Liver (tissue), 9 donors: Measurements from ENCODE around the gene DESI1. TPM values are rescaled to one million over a fixed set of nuclear protein-coding genes. Genes with fewer than 3 reads are reported as not detected.
A peak's percentile ranks its signal among the peaks of the same experiment; 100 is the strongest.
"Not testable (repeated sequence)": the region's sequence is repeated elsewhere in the genome, so short reads cannot be mapped to it uniquely, and the experiment has no call there.

Experiments used
- DNase-seq: peaks from one replicate; pipeline ENCODE4 v3.0.0-alpha.2; 2017; ENCODE audit warnings: low spot score
- H3K27ac ChIP-seq, 2 donors: one replicate each; pipeline ENCODE4 v1.7.0; 2013; ENCODE audit warnings: inconsistent platforms in 2 of 2, low read length in 2 of 2, control low read depth in 1 of 2, low read depth in 1 of 2, mild to moderate bottlenecking in 1 of 2
- H3K27me3 ChIP-seq, 4 donors: one replicate each; pipeline versions ENCODE4 v1.6.1 to v1.7.0; 2013; ENCODE audit warnings: low read length in 3 of 4, inconsistent platforms in 1 of 4, mild to moderate bottlenecking in 1 of 4, moderate library complexity in 1 of 4; ENCODE audit not compliant: control insufficient read depth in 4 of 4, insufficient read depth in 4 of 4
- H3K36me3 ChIP-seq, 4 donors: one replicate each; pipeline versions ENCODE4 v1.6.1 to v1.7.0; 2013; ENCODE audit warnings: low read length in 3 of 4, mild to moderate bottlenecking in 3 of 4, low read depth in 1 of 4, moderate library complexity in 1 of 4; ENCODE audit not compliant: control insufficient read depth in 4 of 4, insufficient read depth in 3 of 4
- H3K4me1 ChIP-seq, 4 donors: one replicate each; pipeline versions ENCODE4 v1.6.1 to v1.7.0; 2013; ENCODE audit warnings: low read length in 3 of 4, mild to moderate bottlenecking in 3 of 4, moderate library complexity in 1 of 4; ENCODE audit not compliant: control insufficient read depth in 4 of 4, insufficient read depth in 4 of 4
- H3K4me3 ChIP-seq, 3 donors: one replicate each; pipeline versions ENCODE4 v1.6.1 to v1.7.0; 2013; ENCODE audit warnings: low read length in 3 of 3, control low read depth in 1 of 3, low read depth in 1 of 3, mild to moderate bottlenecking in 1 of 3
- H3K9ac ChIP-seq, 2 donors: one replicate each; pipeline ENCODE4 v1.7.0; 2013; ENCODE audit warnings: low read length in 2 of 2, mild to moderate bottlenecking in 2 of 2, moderate library complexity in 2 of 2, control low read depth in 1 of 2, low read depth in 1 of 2
- H3K9me3 ChIP-seq, 4 donors: one replicate each; pipeline versions ENCODE4 v1.6.1 to v1.7.0; 2013; ENCODE audit warnings: low read length in 3 of 4; ENCODE audit not compliant: control insufficient read depth in 4 of 4
- ATF3 ChIP-seq: IDR thresholded peaks from 2 replicates; pipeline ENCODE4 v1.6.1; 2016; ENCODE audit warnings: antibody characterized with exemption
- CTCF ChIP-seq: fragments of 150-350 bp; IDR thresholded peaks from 2 replicates; pipeline ENCODE4 v1.5.1; 2017; ENCODE audit warnings: improper control_type of control experiment, low read depth, low read length; ENCODE audit not compliant: missing input control
- HNF4A ChIP-seq, 2 donors: conservative IDR thresholded peaks; 2 replicates each; pipeline ENCODE4 v1.6.1; 2016; ENCODE audit warnings: antibody characterized with exemption in 2 of 2, mild to moderate bottlenecking in 2 of 2
- JUND ChIP-seq, 2 donors: IDR thresholded peaks; 2 replicates each; pipeline ENCODE4 v1.6.1; 2016; ENCODE audit warnings: antibody characterized with exemption in 2 of 2
- REST ChIP-seq: IDR thresholded peaks from 2 replicates; pipeline ENCODE4 v1.6.1; 2016; ENCODE audit warnings: antibody characterized with exemption, mild to moderate bottlenecking
- RXRA ChIP-seq, 2 donors: IDR thresholded peaks; 2 replicates each; pipeline ENCODE4 v1.6.1; 2017 to 2018; ENCODE audit warnings: antibody characterized with exemption in 2 of 2, mild to moderate bottlenecking in 1 of 2
- TAF1 ChIP-seq: conservative IDR thresholded peaks from 2 replicates; pipeline ENCODE4 v1.6.1; 2016; ENCODE audit warnings: antibody characterized with exemption, mild to moderate bottlenecking
- WGBS: extraction: QIAGEN DNeasy Blood & Tissue Kit; methylation state at CpG from one replicate; pipeline ENCODE4 v1.1.7; 2013; 5-methylcytosine and 5-hydroxymethylcytosine counted together
- polyA plus RNA-seq, 2 donors: library from polyadenylated mRNA; stranded (reverse) in 1 of 2; unstranded in 1 of 2; fragments of 200-250 nt in 1 of 2; fragments of >200 nt in 1 of 2; fragmentation: Nextera tagmentation in 1 of 2; extraction: Ambion mirVana in 1 of 2; gene quantifications; one replicate each; pipeline versions ENCODE4 v1.2.1 to v1.2.3, GENCODE V29; 2013 to 2015
- total RNA-seq, 2 donors: library from RNA; depleted of rRNA; stranded (reverse); fragments of >200 nt; gene quantifications; one replicate each; pipeline ENCODE4 v1.2.3, GENCODE V29; 2014
- TF ChIP-seq, protein P1 (sequence below): IDR thresholded peaks from 2 replicates; pipeline ENCODE4 v1.6.1; 2016; ENCODE audit warnings: antibody characterized with exemption
- donor health status: healthy.
- donor health status: healthy.
- donor health status: healthy.
- donor health status: healthy.
- donor health status: healthy.

The DESI1 gene
- total and polyA plus RNA-seq, 4 donors, result 16.4 to 102 (median 40.6) TPM

- not testable (repeated sequence) for H3K9ac ChIP-seq, H3K27me3 ChIP-seq, H3K4me3 ChIP-seq, H3K9me3 ChIP-seq, H3K27ac ChIP-seq, H3K4me1 ChIP-seq, DNase-seq
- WGBS, result 95% methylated on average over 12 of the region's 23 CpGs
- H3K36me3 ChIP-seq, result peaks cover 21 to 53% (median 41%) of the 10 kb centered on the region in 4 donors
These were observed 10.8 kb upstream of the DESI1 start for GRCh38 chr22:41631615-41632014.

DNA sequence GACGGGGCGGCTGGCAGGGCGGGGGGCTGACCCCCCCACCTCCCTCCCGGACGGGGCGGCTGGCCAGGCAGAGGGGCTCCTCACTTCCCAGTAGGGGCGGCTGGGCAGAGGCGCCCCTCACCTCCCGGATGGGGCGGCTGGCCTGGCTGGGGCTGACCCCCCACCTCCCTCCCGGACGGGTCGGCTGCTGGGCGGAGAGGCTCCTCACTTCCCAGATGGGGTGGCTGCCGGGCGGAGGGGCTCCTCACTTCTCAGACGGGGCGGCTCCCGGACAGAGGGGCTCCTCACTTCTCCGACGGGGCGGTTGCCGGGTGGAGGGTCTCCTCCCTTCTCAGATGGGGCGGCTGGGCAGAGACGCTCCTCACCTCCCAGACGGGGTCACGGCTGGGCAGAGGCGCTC lies 10.3 kb upstream of the DESI1 start:
- H3K4me3 ChIP-seq, H3K27ac ChIP-seq, H3K27me3 ChIP-seq, DNase-seq, H3K9me3 ChIP-seq, H3K4me1 ChIP-seq, H3K9ac ChIP-seq: not testable (repeated sequence)
- WGBS, result 96% methylated on average over 24 of the region's 28 CpGs
- H3K36me3 ChIP-seq, result peaks cover 22 to 48% (median 39%) of the 10 kb centered on the region in 4 donors

DNA sequence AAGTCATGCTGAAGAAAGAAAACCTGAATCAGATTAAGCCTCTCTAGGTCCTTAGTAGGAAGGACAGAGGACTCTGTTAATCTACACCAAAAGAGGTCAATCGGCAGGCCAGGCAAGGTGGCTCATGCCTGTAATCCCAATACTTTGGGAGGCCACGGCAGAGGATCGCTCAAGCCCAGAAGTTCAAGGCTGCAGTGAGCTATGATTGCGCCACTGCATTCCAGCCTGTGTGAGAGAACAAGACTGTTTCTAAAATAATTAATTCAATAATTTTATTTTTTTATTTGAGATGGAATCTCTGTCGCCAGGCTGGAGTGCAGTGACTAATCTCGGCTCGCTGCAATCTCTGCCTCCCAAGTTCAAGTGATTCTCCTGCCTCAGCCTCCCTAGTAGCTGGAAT lies 4.7 kb upstream of the DESI1 start:
- DNase-seq, result no peak
- no peak for TF ChIP-seq HNF4A (conservative IDR thresholded peaks at IDR 0.05)
- TF ChIP-seq REST, result no peak
- TF ChIP-seq TAF1, result no peak
- no peak for TF ChIP-seq ATF3
- TF ChIP-seq, protein P1, sequence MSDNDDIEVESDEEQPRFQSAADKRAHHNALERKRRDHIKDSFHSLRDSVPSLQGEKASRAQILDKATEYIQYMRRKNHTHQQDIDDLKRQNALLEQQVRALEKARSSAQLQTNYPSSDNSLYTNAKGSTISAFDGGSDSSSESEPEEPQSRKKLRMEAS, result no peak
- Histone ChIP-seq H3K9me3 (no peaks in the 10 kb centered on the region), H3K4me1 (peaks cover 0 to 10% (median 8%) of the 10 kb centered on the region in 4 donors), H3K36me3 (peaks cover 24 to 31% (median 30%) of the 10 kb centered on the region in 4 donors), H3K27ac (no peak overlapping the region), H3K4me3 (no peak overlapping the region), H3K27me3 (no peaks in the 10 kb centered on the region), H3K9ac (no peak overlapping the region)
- 71% methylated on average over 7 of the region's 7 CpGs for WGBS

DNA sequence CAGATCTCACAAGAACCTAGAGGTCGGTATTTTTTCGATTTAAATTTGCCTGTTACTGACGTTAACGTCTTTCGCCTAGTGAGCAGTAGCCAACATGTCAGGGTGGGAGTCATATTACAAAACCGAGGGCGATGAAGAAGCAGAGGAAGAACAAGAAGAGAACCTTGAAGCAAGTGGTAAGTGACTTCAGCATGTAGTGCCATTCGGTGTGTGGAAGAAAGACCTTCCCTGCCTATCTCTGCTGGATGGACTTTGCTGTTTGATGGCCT lies 1.0 kb upstream of the DESI1 start:
- H3K27ac ChIP-seq, result peak overlapping the region; percentile 96 to 100
- TF ChIP-seq CTCF, result no peak
- TF ChIP-seq TAF1, result no peak
- TF ChIP-seq ATF3, result no peak
- no peak for TF ChIP-seq REST
- TF ChIP-seq, protein P1, result no peak
- TF ChIP-seq RXRA (IDR thresholded peaks at IDR 0.05), result no peak
- TF ChIP-seq JUND (IDR thresholded peaks at IDR 0.05), result no peak
- peak overlapping the region; percentile 78 to 79 for H3K9ac ChIP-seq
- H3K9me3 ChIP-seq, result no peaks in the 10 kb centered on the region
- whole genome bisulfite sequencing, result 4% methylated on average over 8 of the region's 8 CpGs
- peak overlapping the region; percentile 72 to 97 (median 79) for H3K4me3 ChIP-seq
- peaks cover 0 to 16% (median 5%) of the 10 kb centered on the region in 4 donors for H3K36me3 ChIP-seq
- H3K4me1 ChIP-seq, result peaks cover 2 to 29% (median 15%) of the 10 kb centered on the region in 4 donors
- H3K27me3 ChIP-seq, result no peaks in the 10 kb centered on the region
- DNase-seq, result no peak
